ENCODE data around the gene WWOX. TPM values are rescaled to one million over a fixed set of nuclear protein-coding genes. Genes with fewer than 3 reads are reported as not detected.

Gene WWOX
- total and polyA plus RNA-seq, 2 of the 4 experiments (the other 2 are of a cell fraction): 2.7 to 5.4 TPM

GRCh38 chr16:78654929-78655328, 555.5 kb downstream of the WWOX start:
- H3K9me1 ChIP-seq (ENCODE audit: insufficient read depth, low read length): no peaks in the 10 kb centered on the region
- no peak overlapping the region for H3K56ac ChIP-seq (ENCODE audit: extremely low read depth, insufficient read depth, low read length)
- dilution Hi-C loops (cut with HindIII; ENCODE audit: low sequenced_read_pairs, unreplicated experiment) (no loop called here), in situ Hi-C loops (cut with MboI; ENCODE audit: low sequenced_read_pairs) (no loop called here), intact Hi-C loops (cut with micrococcal nuclease) (no loop called here)
- no peaks in the 10 kb centered on the region for H3K79me1 ChIP-seq (ENCODE audit: low read depth in 1 of 2, low read length in 2 of 2)
- no peak overlapping the region for H2BK5ac ChIP-seq (ENCODE audit: low read depth, low read length, poor library complexity, severe bottlenecking)
- H3K36me3 ChIP-seq (ENCODE audit: control insufficient read depth, insufficient read depth, low read length): no peaks in the 10 kb centered on the region
- H3K4me3 ChIP-seq (ENCODE audit: insufficient read depth, low read depth, low read length): no peak overlapping the region
- H3K4me2 ChIP-seq (ENCODE audit: low read depth, low read length): no peak overlapping the region
- no peak overlapping the region for H3K23ac ChIP-seq (ENCODE audit: low read depth, low read length)
- H3K14ac ChIP-seq (replicated peaks; ENCODE audit: low read depth, low read length): no peak overlapping the region
- no peak overlapping the region for H2BK120ac ChIP-seq (ENCODE audit: low read depth, low read length)
- no peak overlapping the region for H2AFZ ChIP-seq (replicated peaks; ENCODE audit: low read length, poor library complexity)
- H3K4me1 ChIP-seq (ENCODE audit: control insufficient read depth, insufficient read depth, low read length): no peaks in the 10 kb centered on the region
- H2AK5ac ChIP-seq (ENCODE audit: low read depth, low read length): no peak overlapping the region
- DNase-seq (no peak), ATAC-seq (ENCODE audit: low read depth) (no peak)
- H3K9ac ChIP-seq (ENCODE audit: low read depth, low read length): no peak overlapping the region
- ChIA-PET POLR2A (ENCODE audit: unreplicated experiment) (no interaction called here), CTCF (no interaction called here)
- no peak overlapping the region for H2AK9ac ChIP-seq (replicated peaks; ENCODE audit: low read depth, low read length, poor library complexity)
- no peak overlapping the region for H2BK20ac ChIP-seq (ENCODE audit: low read depth, low read length)
- H2BK15ac ChIP-seq (ENCODE audit: low read depth, low read length): no peak overlapping the region
- no peak overlapping the region for H4K91ac ChIP-seq (ENCODE audit: insufficient read depth, low read depth, low read length)
- WGBS, 2 experiments (ENCODE audit: extremely low coverage in 2 of 2, insufficient read length in 1 of 2): 80% methylated on average over 1 of the region's 8 CpGs; no CpG with 5 or more reads in 1 of the 2 experiments
- no peaks in the 10 kb centered on the region for H3K27me3 ChIP-seq (ENCODE audit: control insufficient read depth, insufficient read depth, low read length)
- no peak overlapping the region for H3K18ac ChIP-seq (ENCODE audit: low read depth, low read length)
- no peak overlapping the region for H3K4ac ChIP-seq (ENCODE audit: low read depth, low read length)
- no peak overlapping the region for H4K5ac ChIP-seq (ENCODE audit: low read depth, low read length)
- no peak overlapping the region for H3K27ac ChIP-seq (ENCODE audit: insufficient read depth, low read length)
- BruUV-seq (replicated peaks): no TSS peak
- no peak overlapping the region for H4K8ac ChIP-seq (ENCODE audit: low read depth in 2 of 2, low read length in 2 of 2)
- H4K20me1 ChIP-seq (ENCODE audit: insufficient read depth, low read length): no peaks in the 10 kb centered on the region
- TF ChIP-seq BHLHE40 (IDR thresholded peaks at IDR 0.05; ENCODE audit: low read depth, low read length) (no peak), RCOR1 (IDR thresholded peaks at IDR 0.05; ENCODE audit: insufficient replicate concordance, low read length) (no peak), CHD1 (IDR thresholded peaks at IDR 0.05; ENCODE audit: low read depth, low read length) (no peak), RAD21 (IDR thresholded peaks at IDR 0.05; ENCODE audit: low read length) (no peak), RFX5 (IDR thresholded peaks at IDR 0.05; ENCODE audit: low read depth, low read length) (no peak), MAZ (IDR thresholded peaks at IDR 0.05; ENCODE audit: borderline replicate concordance, low read depth, low read length) (no peak), NFE2L2 (IDR thresholded peaks at IDR 0.05; ENCODE audit: low read depth, low read length) (no peak), FOS (IDR thresholded peaks at IDR 0.05; ENCODE audit: low read depth, low read length) (no peak), CEBPB (IDR thresholded peaks at IDR 0.05; ENCODE audit: low read depth, low read length) (no peak), SMC3 (IDR thresholded peaks at IDR 0.05; ENCODE audit: low read depth, low read length) (no peak), MAFK (IDR thresholded peaks at IDR 0.05; ENCODE audit: low read depth, low read length) (no peak), POLR2A (IDR thresholded peaks at IDR 0.05; ENCODE audit: low read depth, low read length) (no peak)
- peaks cover 24% of the 10 kb centered on the region for H3K9me3 ChIP-seq (ENCODE audit: control insufficient read depth, insufficient read depth, low read length)
